SK-N-SH (cell line): ENCODE results near the gene DSE. TPM values are rescaled to one million over a fixed set of nuclear protein-coding genes. Genes with fewer than 3 reads are reported as not detected.

Experiments used
- CTCF ChIA-PET: fragments of 300-600, 350-600 bp; formaldehyde crosslinking; extraction: SDS; loops from one replicate; lab custom pipeline; 2021; lab: Yijun Ruan, JAX
- POLR2A ChIA-PET: fragments of 350-600 bp; sonication (Branson Sonifier 250); formaldehyde crosslinking; extraction: SDS; loops from one replicate; lab custom pipeline; 2020; ENCODE audit warnings: antibody characterized with exemption, inconsistent platforms; lab: Yijun Ruan, JAX
- DNase-seq: peaks from one replicate; pipeline ENCODE4 v3.0.0; 2012
- H2AFZ ChIP-seq: fragments of 200-600 bp; sonication (generic); 2 replicates; pipeline ENCODE4 v1.8.1; 2016; ENCODE audit warnings: antibody characterized with exemption, mild to moderate bottlenecking, low read depth
- H3F3A ChIP-seq: fragments of 200-600 bp; sonication (generic); replicated peaks from 2 replicates; pipeline ENCODE3; 2016; ENCODE audit warnings: antibody characterized with exemption, mild to moderate bottlenecking; ENCODE audit not compliant: insufficient read depth
- H3K27ac ChIP-seq, 2 experiments: fragments of 200-500 bp in 1 of 2; fragments of 200-600 bp in 1 of 2; sonication (Bioruptor generic) in 1 of 2; sonication (generic), shearing (Covaris generic) in 1 of 2; 2 replicates each; pipeline versions ENCODE4 v1.5.1 to v1.6.1; 2014 to 2016; ENCODE audit warnings: low read depth in 2 of 2, inconsistent platforms in 1 of 2, low read length in 1 of 2, mild to moderate bottlenecking in 1 of 2, mixed read lengths in 1 of 2
- H3K27me3 ChIP-seq: fragments of 200-600 bp; sonication (generic), shearing (Covaris generic); 2 replicates; pipeline ENCODE4 v1.6.1; 2016; ENCODE audit warnings: mixed run types; ENCODE audit not compliant: insufficient read depth
- H3K36me3 ChIP-seq, 2 experiments: fragments of 200-500 bp in 1 of 2; fragments of 200-600 bp in 1 of 2; sonication (Bioruptor generic) in 1 of 2; sonication (generic) in 1 of 2; replicated peaks in 1 of 2; 2 replicates each; pipeline versions ENCODE3 to v1.5.1; 2014 to 2016; ENCODE audit warnings: low read length in 1 of 2, mild to moderate bottlenecking in 1 of 2; ENCODE audit not compliant: insufficient read depth in 2 of 2, control insufficient read depth in 1 of 2
- H3K4me1 ChIP-seq, 2 experiments: fragments of 200-500 bp in 1 of 2; fragments of 200-600 bp in 1 of 2; sonication (Bioruptor generic) in 1 of 2; sonication (generic), shearing (Covaris generic) in 1 of 2; 2 replicates each; pipeline versions ENCODE4 v1.5.1 to v1.6.1; 2014 to 2016; ENCODE audit warnings: low read depth in 1 of 2, low read length in 1 of 2, mixed run types in 1 of 2; ENCODE audit not compliant: insufficient read depth in 2 of 2, control insufficient read depth in 1 of 2
- H3K4me2 ChIP-seq: fragments of 200-600 bp; sonication (generic), shearing (Covaris generic); 2 replicates; pipeline ENCODE4 v1.6.1; 2017; ENCODE audit warnings: mixed run types
- H3K4me3 ChIP-seq, 2 experiments: fragments of 200-500 bp in 1 of 2; fragments of 200-600 bp in 1 of 2; sonication (Bioruptor generic) in 1 of 2; sonication (generic), shearing (Covaris generic) in 1 of 2; 2 replicates each; pipeline versions ENCODE4 v1.5.1 to v1.8.1; 2014 to 2016; ENCODE audit warnings: low read depth in 2 of 2, inconsistent platforms in 1 of 2, low read length in 1 of 2, mild to moderate bottlenecking in 1 of 2, mixed read lengths in 1 of 2, moderate library complexity in 1 of 2
- H3K79me2 ChIP-seq: fragments of 200-600 bp; sonication (generic); 2 replicates; pipeline ENCODE4 v1.8.1; 2017; ENCODE audit warnings: mild to moderate bottlenecking; ENCODE audit not compliant: insufficient read depth
- H3K9ac ChIP-seq: fragments of 200-600 bp; sonication (generic); 2 replicates; pipeline ENCODE4 v1.6.1; 2017; ENCODE audit warnings: mixed run types
- H3K9me2 ChIP-seq: fragments of 200-600 bp; sonication (generic); 2 replicates; pipeline ENCODE4 v1.6.1; 2017; ENCODE audit warnings: mixed run types
- H3K9me3 ChIP-seq: fragments of 200-600 bp; sonication (generic); 2 replicates; pipeline ENCODE4 v1.6.1; 2017; ENCODE audit warnings: mixed run types, mild to moderate bottlenecking, moderate library complexity
- H4K20me1 ChIP-seq: fragments of 200-600 bp; sonication (generic); 2 replicates; pipeline ENCODE4 v1.6.1; 2017; ENCODE audit warnings: mild to moderate bottlenecking, mixed run types; ENCODE audit not compliant: insufficient read depth
- CHD2 ChIP-seq: fragments of 150-350 bp; IDR thresholded peaks from 2 replicates; pipeline ENCODE4 v1.6.1; 2018; ENCODE audit warnings: low read length; ENCODE audit not compliant: partially characterized antibody
- EP300 ChIP-seq, 2 experiments: IDR thresholded peaks; 2 replicates each; pipeline versions ENCODE4 v1.4.0 to v1.6.1; 2012; ENCODE audit warnings: borderline replicate concordance in 1 of 2, low read depth in 1 of 2, low read length in 1 of 2
- FOSL2 ChIP-seq: IDR thresholded peaks from 2 replicates; pipeline ENCODE4 v1.4.0; 2012; ENCODE audit warnings: low read depth, mild to moderate bottlenecking, moderate library complexity, borderline replicate concordance
- FOXM1 ChIP-seq: IDR thresholded peaks from 2 replicates; pipeline ENCODE4 v1.4.0; 2012; ENCODE audit warnings: low read depth, mild to moderate bottlenecking
- JUND ChIP-seq: IDR thresholded peaks from 2 replicates; pipeline ENCODE4 v1.4.0; 2012
- MEF2A ChIP-seq: IDR thresholded peaks from 2 replicates; pipeline ENCODE4 v1.4.0; 2012; ENCODE audit warnings: low read depth, borderline replicate concordance
- MXI1 ChIP-seq: IDR thresholded peaks from 2 replicates; pipeline ENCODE4 v1.6.1; 2012; ENCODE audit warnings: mild to moderate bottlenecking, low read depth, low read length, improper control_type of control experiment
- NFIC ChIP-seq: IDR thresholded peaks from 2 replicates; pipeline ENCODE4 v1.4.0; 2012; ENCODE audit warnings: borderline replicate concordance
- RAD21 ChIP-seq: IDR thresholded peaks from 2 replicates; pipeline ENCODE4 v1.6.1; 2012; ENCODE audit warnings: mild to moderate bottlenecking, low read length
- RXRA ChIP-seq: IDR thresholded peaks from 2 replicates; pipeline ENCODE4 v1.4.0; 2012; ENCODE audit warnings: low read depth, mild to moderate bottlenecking, borderline replicate concordance
- SIN3A ChIP-seq: IDR thresholded peaks from 2 replicates; pipeline ENCODE4 v1.6.1; 2012; ENCODE audit warnings: low read depth, mild to moderate bottlenecking, low read length, moderate library complexity, borderline replicate concordance
- TAF1 ChIP-seq: IDR thresholded peaks from 2 replicates; pipeline ENCODE4 v1.6.1; 2012; ENCODE audit warnings: low read depth, mild to moderate bottlenecking, low read length, moderate library complexity, borderline replicate concordance
- TCF12 ChIP-seq: IDR thresholded peaks from 2 replicates; pipeline ENCODE4 v1.4.0; 2012
- TEAD4 ChIP-seq: IDR thresholded peaks from 2 replicates; pipeline ENCODE4 v1.4.0; 2012; ENCODE audit warnings: mild to moderate bottlenecking, borderline replicate concordance; ENCODE audit not compliant: insufficient read depth
- WGBS: methylation state at CpG from one replicate; pipeline ENCODE4 v1.1.6; 2017; ENCODE audit warnings: low lambda C conversion rate; 5-methylcytosine and 5-hydroxymethylcytosine counted together
- polyA plus RNA-seq, 3 experiments: library from polyadenylated mRNA; depleted of rRNA; stranded (reverse); fragments of >200 nt; gene quantifications; 2 replicates each; pipeline ENCODE4 v1.2.3, GENCODE V29; 2012
- TF ChIP-seq, protein P1 (sequence below): fragments of 200-600 bp; sonication (generic); IDR thresholded peaks from 2 replicates; pipeline ENCODE4 v1.6.1; 2017; ENCODE audit warnings: antibody characterized with exemption, mild to moderate bottlenecking, moderate library complexity
- TF ChIP-seq, protein P2 (sequence below): IDR thresholded peaks from 2 replicates; pipeline ENCODE4 v1.6.1; 2012; ENCODE audit warnings: mild to moderate bottlenecking, low read depth, low read length, moderate library complexity
- TF ChIP-seq, protein P3 (sequence below): IDR thresholded peaks from 2 replicates; pipeline ENCODE4; 2012
- TF ChIP-seq, protein P4 (sequence below): fragments of 150-350 bp; IDR thresholded peaks from 2 replicates; pipeline ENCODE4 v1.6.1; 2017; ENCODE audit warnings: antibody characterized with exemption, low read length, low read depth, borderline replicate concordance

DSE gene
- polyA plus RNA-seq, 1 of the 3 experiments (the other 2 are of a cell fraction), result 12.7 TPM

DNA sequence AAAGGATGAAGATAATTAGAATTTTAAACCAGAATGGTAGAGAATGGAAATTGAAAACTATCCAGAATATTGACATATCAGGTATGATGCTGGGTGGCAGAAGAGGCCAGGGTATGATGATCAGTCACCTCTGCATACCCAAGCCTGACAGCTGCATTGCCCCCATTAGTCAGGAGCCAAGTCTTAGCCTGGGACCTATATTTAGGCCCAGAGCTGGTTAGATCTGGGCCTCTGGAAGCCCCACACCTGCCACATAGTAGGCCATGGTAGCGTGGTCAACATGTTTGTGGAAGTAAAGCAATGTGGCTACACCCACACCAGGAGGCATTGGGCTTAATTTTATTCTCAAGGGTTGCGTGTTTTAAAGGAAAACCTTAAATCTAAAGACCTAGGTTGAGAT, 58.4 kb downstream of the DSE start:
- ChIA-PET CTCF (interaction anchor here (2.3 to 3.1 kb wide), 2 partner anchors 15 to 141 kb away, joined by 10 read pairs; no protein-coding TSS in a partner anchor), POLR2A (no interaction called here)
- no peak overlapping the region for H2AFZ ChIP-seq
- peaks cover 6% of the 10 kb centered on the region; the same call in 1 of the 2 replicates for H3K79me2 ChIP-seq
- no peak for TF ChIP-seq FOXM1
- TF ChIP-seq MEF2A, result no peak
- no peak for TF ChIP-seq FOSL2
- TF ChIP-seq MXI1, result no peak
- TF ChIP-seq, protein P1, sequence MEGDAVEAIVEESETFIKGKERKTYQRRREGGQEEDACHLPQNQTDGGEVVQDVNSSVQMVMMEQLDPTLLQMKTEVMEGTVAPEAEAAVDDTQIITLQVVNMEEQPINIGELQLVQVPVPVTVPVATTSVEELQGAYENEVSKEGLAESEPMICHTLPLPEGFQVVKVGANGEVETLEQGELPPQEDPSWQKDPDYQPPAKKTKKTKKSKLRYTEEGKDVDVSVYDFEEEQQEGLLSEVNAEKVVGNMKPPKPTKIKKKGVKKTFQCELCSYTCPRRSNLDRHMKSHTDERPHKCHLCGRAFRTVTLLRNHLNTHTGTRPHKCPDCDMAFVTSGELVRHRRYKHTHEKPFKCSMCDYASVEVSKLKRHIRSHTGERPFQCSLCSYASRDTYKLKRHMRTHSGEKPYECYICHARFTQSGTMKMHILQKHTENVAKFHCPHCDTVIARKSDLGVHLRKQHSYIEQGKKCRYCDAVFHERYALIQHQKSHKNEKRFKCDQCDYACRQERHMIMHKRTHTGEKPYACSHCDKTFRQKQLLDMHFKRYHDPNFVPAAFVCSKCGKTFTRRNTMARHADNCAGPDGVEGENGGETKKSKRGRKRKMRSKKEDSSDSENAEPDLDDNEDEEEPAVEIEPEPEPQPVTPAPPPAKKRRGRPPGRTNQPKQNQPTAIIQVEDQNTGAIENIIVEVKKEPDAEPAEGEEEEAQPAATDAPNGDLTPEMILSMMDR, result no peak
- TF ChIP-seq TCF12, result no peak
- TF ChIP-seq EP300 (IDR thresholded peaks at IDR 0.05; ENCODE audit: borderline replicate concordance in 1 of 2, low read depth in 1 of 2, low read length in 1 of 2), result no peak
- no peak for TF ChIP-seq JUND
- TF ChIP-seq, protein P2, sequence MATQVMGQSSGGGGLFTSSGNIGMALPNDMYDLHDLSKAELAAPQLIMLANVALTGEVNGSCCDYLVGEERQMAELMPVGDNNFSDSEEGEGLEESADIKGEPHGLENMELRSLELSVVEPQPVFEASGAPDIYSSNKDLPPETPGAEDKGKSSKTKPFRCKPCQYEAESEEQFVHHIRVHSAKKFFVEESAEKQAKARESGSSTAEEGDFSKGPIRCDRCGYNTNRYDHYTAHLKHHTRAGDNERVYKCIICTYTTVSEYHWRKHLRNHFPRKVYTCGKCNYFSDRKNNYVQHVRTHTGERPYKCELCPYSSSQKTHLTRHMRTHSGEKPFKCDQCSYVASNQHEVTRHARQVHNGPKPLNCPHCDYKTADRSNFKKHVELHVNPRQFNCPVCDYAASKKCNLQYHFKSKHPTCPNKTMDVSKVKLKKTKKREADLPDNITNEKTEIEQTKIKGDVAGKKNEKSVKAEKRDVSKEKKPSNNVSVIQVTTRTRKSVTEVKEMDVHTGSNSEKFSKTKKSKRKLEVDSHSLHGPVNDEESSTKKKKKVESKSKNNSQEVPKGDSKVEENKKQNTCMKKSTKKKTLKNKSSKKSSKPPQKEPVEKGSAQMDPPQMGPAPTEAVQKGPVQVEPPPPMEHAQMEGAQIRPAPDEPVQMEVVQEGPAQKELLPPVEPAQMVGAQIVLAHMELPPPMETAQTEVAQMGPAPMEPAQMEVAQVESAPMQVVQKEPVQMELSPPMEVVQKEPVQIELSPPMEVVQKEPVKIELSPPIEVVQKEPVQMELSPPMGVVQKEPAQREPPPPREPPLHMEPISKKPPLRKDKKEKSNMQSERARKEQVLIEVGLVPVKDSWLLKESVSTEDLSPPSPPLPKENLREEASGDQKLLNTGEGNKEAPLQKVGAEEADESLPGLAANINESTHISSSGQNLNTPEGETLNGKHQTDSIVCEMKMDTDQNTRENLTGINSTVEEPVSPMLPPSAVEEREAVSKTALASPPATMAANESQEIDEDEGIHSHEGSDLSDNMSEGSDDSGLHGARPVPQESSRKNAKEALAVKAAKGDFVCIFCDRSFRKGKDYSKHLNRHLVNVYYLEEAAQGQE, result no peak
- no peak for TF ChIP-seq TEAD4
- TF ChIP-seq RXRA, result no peak
- no peak for TF ChIP-seq NFIC
- TF ChIP-seq TAF1, result no peak
- no peak for TF ChIP-seq CHD2
- TF ChIP-seq, protein P3, sequence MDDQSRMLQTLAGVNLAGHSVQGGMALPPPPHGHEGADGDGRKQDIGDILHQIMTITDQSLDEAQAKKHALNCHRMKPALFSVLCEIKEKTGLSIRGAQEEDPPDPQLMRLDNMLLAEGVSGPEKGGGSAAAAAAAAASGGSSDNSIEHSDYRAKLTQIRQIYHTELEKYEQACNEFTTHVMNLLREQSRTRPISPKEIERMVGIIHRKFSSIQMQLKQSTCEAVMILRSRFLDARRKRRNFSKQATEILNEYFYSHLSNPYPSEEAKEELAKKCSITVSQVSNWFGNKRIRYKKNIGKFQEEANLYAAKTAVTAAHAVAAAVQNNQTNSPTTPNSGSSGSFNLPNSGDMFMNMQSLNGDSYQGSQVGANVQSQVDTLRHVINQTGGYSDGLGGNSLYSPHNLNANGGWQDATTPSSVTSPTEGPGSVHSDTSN, result no peak
- TF ChIP-seq SIN3A, result no peak
- no peak for TF ChIP-seq RAD21
- TF ChIP-seq, protein P4, sequence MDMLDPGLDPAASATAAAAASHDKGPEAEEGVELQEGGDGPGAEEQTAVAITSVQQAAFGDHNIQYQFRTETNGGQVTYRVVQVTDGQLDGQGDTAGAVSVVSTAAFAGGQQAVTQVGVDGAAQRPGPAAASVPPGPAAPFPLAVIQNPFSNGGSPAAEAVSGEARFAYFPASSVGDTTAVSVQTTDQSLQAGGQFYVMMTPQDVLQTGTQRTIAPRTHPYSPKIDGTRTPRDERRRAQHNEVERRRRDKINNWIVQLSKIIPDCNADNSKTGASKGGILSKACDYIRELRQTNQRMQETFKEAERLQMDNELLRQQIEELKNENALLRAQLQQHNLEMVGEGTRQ, result no peak
- H3K27me3 ChIP-seq, result no peaks in the 10 kb centered on the region
- H3K36me3 ChIP-seq, result peaks cover 46 to 47% of the 10 kb centered on the region in 2 experiments
- H3K9ac ChIP-seq, result no peak overlapping the region
- H3K4me2 ChIP-seq, result no peak overlapping the region
- H3K4me3 ChIP-seq, result no peak overlapping the region
- no peaks in the 10 kb centered on the region for H3K9me3 ChIP-seq
- no peaks in the 10 kb centered on the region for H3K9me2 ChIP-seq
- no peaks in the 10 kb centered on the region for H3K4me1 ChIP-seq
- WGBS, result 100% methylated on average over 2 of the region's 2 CpGs
- no peak overlapping the region for H3K27ac ChIP-seq
- H4K20me1 ChIP-seq, result no peaks in the 10 kb centered on the region
- DNase-seq, result no peak
- peaks cover 4% of the 10 kb centered on the region for H3F3A ChIP-seq
